Adipose tissue (tissue), 3 donors: ENCODE measurements around the gene AHDC1. TPM values are rescaled to one million over a fixed set of nuclear protein-coding genes. Genes with fewer than 3 reads are reported as not detected.
"Not testable (repeated sequence)": the region's sequence is repeated elsewhere in the genome, so short reads cannot be mapped to it uniquely, and the experiment has no call there.

ENCODE experiments used
- H3K27ac ChIP-seq: one replicate; pipeline ENCODE4 v1.5.1; 2013; ENCODE audit warnings: low read depth, low read length
- WGBS, 3 donors: extraction: QIAGEN DNeasy Blood & Tissue Kit; methylation state at CpG; one replicate each; pipeline ENCODE4 v1.1.7; 2013; 5-methylcytosine and 5-hydroxymethylcytosine counted together
- polyA plus RNA-seq, 3 donors: library from polyadenylated mRNA; stranded (reverse); fragments of 200-250 nt; gene quantifications; one replicate each; pipeline ENCODE4 v1.2.3, GENCODE V29; 2013
- donor health status: healthy with polysubstance abuse.
- donor health status: Bipolar disorder and iron deficiency.
- donor health status: healthy.

Gene AHDC1
- polyA plus RNA-seq, 3 donors, result 8.6 to 12.6 (median 9.0) TPM

GRCh38 chr1:27635396-27636142 lies 31.6 kb upstream of the AHDC1 start:
- H3K27ac ChIP-seq, result no peak overlapping the region
- 81 to 91% (median 83%) methylated on average over 11 of the region's 11 CpGs for WGBS, 3 donors

GRCh38 chr1:27634985-27635367 lies 31.0 kb upstream of the AHDC1 start, which contains the start of gene FGR:
Gene FGR (minus strand): TSS chr1:27635185. CDS start chr1:27623916, 11,269 bp downstream.
- WGBS, 3 donors, result 18 to 53% (median 30%) methylated on average over 25 to 28 of the region's 28 CpGs
- peak within 1 kb of the TSS; percentile 88 for H3K27ac ChIP-seq

- WGBS, 3 donors, result 3 to 8% (median 7%) methylated on average over 45 to 63 of the region's 63 CpGs
- peak overlapping the region; percentile 88 for H3K27ac ChIP-seq
Measured at GRCh38 chr1:27634177-27634984, 30.4 kb upstream of the AHDC1 start.

- peak overlapping the region; percentile 88 for H3K27ac ChIP-seq
- WGBS, 3 donors, result 21 to 31% (median 24%) methylated on average over 16 to 17 of the region's 17 CpGs
Measured at GRCh38 chr1:27633640-27634176, 29.8 kb upstream of the AHDC1 start.

- 61 to 84% (median 62%) methylated on average over 5 of the region's 5 CpGs for WGBS, 3 donors
- peak overlapping the region; percentile 34 for H3K27ac ChIP-seq
Measured at GRCh38 chr1:27633298-27633610, 29.3 kb upstream of the AHDC1 start.

GRCh38 chr1:27632387-27633297 lies 28.7 kb upstream of the AHDC1 start:
- 40 to 69% (median 52%) methylated on average over 14 of the region's 14 CpGs for WGBS, 3 donors
- H3K27ac ChIP-seq, result peak overlapping the region; percentile 28

- WGBS, 3 donors, result 32 to 56% (median 33%) methylated on average over 5 of the region's 5 CpGs
- H3K27ac ChIP-seq, result peak overlapping the region; percentile 51
Measured at GRCh38 chr1:27630859-27631491, 27.0 kb upstream of the AHDC1 start.

GRCh38 chr1:27628712-27629111 lies 24.8 kb upstream of the AHDC1 start:
- H3K27ac ChIP-seq, result no peak overlapping the region
- 29 to 53% (median 34%) methylated on average over 3 of the region's 3 CpGs for WGBS, 3 donors

- 86 to 93% (median 90%) methylated on average over 4 of the region's 4 CpGs for WGBS, 3 donors
Measured at GRCh38 chr1:27627733-27628132, 23.8 kb upstream of the AHDC1 start.

GRCh38 chr1:27627061-27627460 lies 23.1 kb upstream of the AHDC1 start:
- 78 to 95% (median 91%) methylated on average over 5 of the region's 5 CpGs for WGBS, 3 donors
- no peak overlapping the region for H3K27ac ChIP-seq

More at GRCh38 chr1:27627733-27628132, 23.8 kb upstream of the AHDC1 start:
- H3K27ac ChIP-seq, result not testable (repeated sequence)

- peak overlapping the region; percentile 29 for H3K27ac ChIP-seq
- 55 to 81% (median 57%) methylated on average over 11 of the region's 11 CpGs for WGBS, 3 donors
Measured at GRCh38 chr1:27626031-27626935, 22.3 kb upstream of the AHDC1 start.

GRCh38 chr1:27624467-27625178 lies 20.7 kb upstream of the AHDC1 start:
- H3K27ac ChIP-seq, result no peak overlapping the region
- WGBS, 3 donors, result 54 to 62% (median 62%) methylated on average over 7 of the region's 7 CpGs

GRCh38 chr1:27623327-27624212 lies 19.6 kb upstream of the AHDC1 start:
- H3K27ac ChIP-seq, result peak overlapping the region; percentile 29

GRCh38 chr1:27622828-27623227 lies 18.9 kb upstream of the AHDC1 start:
- H3K27ac ChIP-seq, result peak overlapping the region; percentile 29
- WGBS, 3 donors, result 72 to 85% (median 74%) methylated on average over 4 of the region's 4 CpGs

More at GRCh38 chr1:27623327-27624212, 19.6 kb upstream of the AHDC1 start:
- 84 to 89% (median 85%) methylated on average over 13 of the region's 13 CpGs for WGBS, 3 donors
